Fibroblast of lung (primary cell): ENCODE measurements around the gene JAM2. TPM values are rescaled to one million over a fixed set of nuclear protein-coding genes. Genes with fewer than 3 reads are reported as not detected.

Experiments used
- DNase-seq, 2 donors: peaks; one replicate each; pipeline versions ENCODE4 v3.0.0 to v3.0.0-alpha.2; 2010; ENCODE audit warnings: low read depth in 2 of 2
- H2AFZ ChIP-seq: 2 replicates; pipeline ENCODE4 v1.5.1; 2012; ENCODE audit warnings: low read length, control low read depth, inconsistent platforms
- H3K27ac ChIP-seq: 2 replicates; pipeline ENCODE4 v1.5.1; 2011; ENCODE audit warnings: low read length, control low read depth; ENCODE audit not compliant: insufficient read depth
- H3K27me3 ChIP-seq: 2 replicates; pipeline ENCODE4 v1.5.1; 2011; ENCODE audit warnings: mild to moderate bottlenecking, low read length; ENCODE audit not compliant: control insufficient read depth, insufficient read depth
- H3K36me3 ChIP-seq: 2 replicates; pipeline ENCODE4 v1.5.1; 2011; ENCODE audit warnings: low read length; ENCODE audit not compliant: control insufficient read depth, insufficient read depth
- H3K4me1 ChIP-seq: 2 replicates; pipeline ENCODE4 v1.5.1; 2011; ENCODE audit warnings: low read length; ENCODE audit not compliant: control insufficient read depth, insufficient read depth; ENCODE audit errors: extremely low read depth
- H3K4me2 ChIP-seq: 2 replicates; pipeline ENCODE4 v1.5.1; 2011; ENCODE audit warnings: low read length, control low read depth; ENCODE audit not compliant: insufficient read depth; ENCODE audit errors: extremely low read depth
- H3K4me3 ChIP-seq, 4 experiments: fragments of 200-600 bp in 1 of 4; sonication (generic) in 1 of 4; replicated peaks in 1 of 4; 2 replicates each; pipeline ENCODE4 v1.5.1; 2011 to 2016; ENCODE audit warnings: low read length in 4 of 4, low read depth in 3 of 4, mild to moderate bottlenecking in 3 of 4, control low read depth in 2 of 4, inconsistent platforms in 1 of 4, mixed read lengths in 1 of 4; ENCODE audit not compliant: insufficient read depth in 1 of 4; ENCODE audit errors: control extremely low read depth in 1 of 4
- H3K79me2 ChIP-seq: 2 replicates; pipeline ENCODE4 v1.5.1; 2012; ENCODE audit warnings: mild to moderate bottlenecking, low read length, inconsistent platforms; ENCODE audit not compliant: control insufficient read depth, insufficient read depth
- H3K9ac ChIP-seq: 2 replicates; pipeline ENCODE4 v1.5.1; 2011; ENCODE audit warnings: mild to moderate bottlenecking, low read length, control low read depth; ENCODE audit not compliant: insufficient read depth
- H3K9me3 ChIP-seq: 2 replicates; pipeline ENCODE4 v1.5.1; 2012; ENCODE audit warnings: low read depth, low read length; ENCODE audit not compliant: control insufficient read depth, insufficient read depth
- H4K20me1 ChIP-seq: 2 replicates; pipeline ENCODE4 v1.5.1; 2011; ENCODE audit warnings: low read length; ENCODE audit not compliant: control insufficient read depth, insufficient read depth; ENCODE audit errors: extremely low read depth
- EZH2 ChIP-seq: IDR thresholded peaks from 2 replicates; pipeline ENCODE4 v1.5.1; 2012; ENCODE audit warnings: low read length, control low read depth, mild to moderate bottlenecking; ENCODE audit errors: missing control alignments
- polyA plus RNA-seq, 2 donors: library from polyadenylated mRNA; depleted of rRNA in 1 of 2; stranded (reverse) in 1 of 2; unstranded in 1 of 2; fragments of >200 nt; gene quantifications; 2 replicates each; pipeline ENCODE4 v1.2.1, GENCODE V29; 2011 to 2012; ENCODE audit warnings: missing spikeins in 1 of 2
- total RNA-seq: library from RNA; depleted of rRNA; stranded (reverse); fragments of >200 nt; gene quantifications from 2 replicates; pipeline ENCODE4 v1.2.1, GENCODE V29; 2014
- TF ChIP-seq, protein P1 (sequence below), 2 donors: IDR thresholded peaks in 1 of 2; conservative IDR thresholded peaks in 1 of 2; 1 replicate in 1 of 2; 2 replicates in 1 of 2; pipeline ENCODE4 v1.5.1; 2011 to 2012; ENCODE audit warnings: low read length in 2 of 2, control low read depth in 1 of 2, inconsistent platforms in 1 of 2, low read depth in 1 of 2, mild to moderate bottlenecking in 1 of 2

The JAM2 gene
- total and polyA plus RNA-seq, 2 donors (not counting 1 experiment from before 2014, with no cell fraction given) = 1.4 to 2.1 TPM

DNA sequence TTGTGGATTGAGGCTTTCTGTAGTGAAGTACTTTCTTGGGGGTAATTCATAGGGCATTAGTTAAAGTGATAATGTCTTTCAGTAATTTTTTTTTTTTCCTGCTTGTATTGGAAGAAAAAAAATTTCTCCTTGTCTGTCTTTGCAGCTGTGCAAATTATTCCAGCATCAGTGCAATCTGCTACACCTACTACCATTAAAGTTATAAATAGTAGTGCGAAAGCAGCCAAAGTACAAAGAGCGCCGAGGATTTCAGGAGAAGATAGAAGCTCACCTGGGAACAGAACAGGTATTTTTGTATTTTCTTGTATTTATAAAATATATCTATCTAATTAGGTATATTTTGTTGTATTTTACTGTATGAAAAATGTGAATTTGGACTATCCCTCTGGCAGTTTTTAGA, 125.0 kb downstream of the JAM2 start:
- H3K27me3 ChIP-seq = no peaks in the 10 kb centered on the region

More for the DNA sequence above, 125.0 kb downstream of the JAM2 start:
- DNase-seq = no peak
- no peak overlapping the region for H3K4me3 ChIP-seq
- H3K27ac ChIP-seq = no peak overlapping the region
- H3K4me1 ChIP-seq = no peaks in the 10 kb centered on the region
- no peak overlapping the region for H3K9ac ChIP-seq
- TF ChIP-seq, protein P1, sequence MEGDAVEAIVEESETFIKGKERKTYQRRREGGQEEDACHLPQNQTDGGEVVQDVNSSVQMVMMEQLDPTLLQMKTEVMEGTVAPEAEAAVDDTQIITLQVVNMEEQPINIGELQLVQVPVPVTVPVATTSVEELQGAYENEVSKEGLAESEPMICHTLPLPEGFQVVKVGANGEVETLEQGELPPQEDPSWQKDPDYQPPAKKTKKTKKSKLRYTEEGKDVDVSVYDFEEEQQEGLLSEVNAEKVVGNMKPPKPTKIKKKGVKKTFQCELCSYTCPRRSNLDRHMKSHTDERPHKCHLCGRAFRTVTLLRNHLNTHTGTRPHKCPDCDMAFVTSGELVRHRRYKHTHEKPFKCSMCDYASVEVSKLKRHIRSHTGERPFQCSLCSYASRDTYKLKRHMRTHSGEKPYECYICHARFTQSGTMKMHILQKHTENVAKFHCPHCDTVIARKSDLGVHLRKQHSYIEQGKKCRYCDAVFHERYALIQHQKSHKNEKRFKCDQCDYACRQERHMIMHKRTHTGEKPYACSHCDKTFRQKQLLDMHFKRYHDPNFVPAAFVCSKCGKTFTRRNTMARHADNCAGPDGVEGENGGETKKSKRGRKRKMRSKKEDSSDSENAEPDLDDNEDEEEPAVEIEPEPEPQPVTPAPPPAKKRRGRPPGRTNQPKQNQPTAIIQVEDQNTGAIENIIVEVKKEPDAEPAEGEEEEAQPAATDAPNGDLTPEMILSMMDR (conservative IDR thresholded peaks at IDR 0.05 in 1 of 2, IDR thresholded peaks at IDR 0.05 in 1 of 2; ENCODE audit: low read depth in 1 of 2, low read length in 2 of 2) = no peak
- no peak for TF ChIP-seq EZH2
- no peak overlapping the region for H3K4me2 ChIP-seq
- H3K36me3 ChIP-seq = peaks cover 2% of the 10 kb centered on the region
- no peaks in the 10 kb centered on the region for H4K20me1 ChIP-seq
- H3K9me3 ChIP-seq = no peaks in the 10 kb centered on the region
- H2AFZ ChIP-seq = no peak overlapping the region
- H3K79me2 ChIP-seq = no peaks in the 10 kb centered on the region

Other genes starting within 250 kb of the JAM2 start
- gene MRPL39, start 31.8 kb upstream of the JAM2 start, total RNA-seq = 34.5 and 43.9 TPM in 2 replicates
- 30.5 and 36.3 TPM in 2 replicates for gene MRPL39, start 31.8 kb upstream of the JAM2 start, polyA plus RNA-seq
- gene ATP5PF, start 95.6 kb downstream of the JAM2 start, total RNA-seq = 40.3 and 46.6 TPM in 2 replicates
- gene ATP5PF, start 95.6 kb downstream of the JAM2 start, polyA plus RNA-seq = 260 and 285 TPM in 2 replicates
- 28.6 and 29.5 TPM in 2 replicates for gene GABPA, start 95.7 kb downstream of the JAM2 start, total RNA-seq
- gene GABPA, start 95.7 kb downstream of the JAM2 start, polyA plus RNA-seq = 16.4 and 20.5 TPM in 2 replicates